Hepatocyte (in vitro differentiated cells): ENCODE measurements around the gene STEAP4. TPM values are rescaled to one million over a fixed set of nuclear protein-coding genes. Genes with fewer than 3 reads are reported as not detected.

Experiments
- DNase-seq: peaks from one replicate; pipeline ENCODE4 v3.0.0-alpha.2; 2016; ENCODE audit warnings: low spot score
- H2AFZ ChIP-seq: fragments of 200-600 bp; sonication (generic); 2 replicates; pipeline ENCODE4 v1.6.0; 2016; ENCODE audit warnings: antibody characterized with exemption, mild to moderate bottlenecking
- H3K27ac ChIP-seq: fragments of 200-600 bp; sonication (generic); 2 replicates; pipeline ENCODE4 v1.5.1; 2016; ENCODE audit warnings: mild to moderate bottlenecking
- H3K27me3 ChIP-seq: fragments of 200-600 bp; sonication (generic); 2 replicates; pipeline ENCODE4 v1.6.1; 2016
- H3K36me3 ChIP-seq: fragments of 200-600 bp; sonication (generic); replicated peaks from 2 replicates; pipeline ENCODE4 v1.5.1; 2016; ENCODE audit warnings: low read depth; ENCODE audit not compliant: insufficient read depth
- H3K4me1 ChIP-seq: fragments of 200-600 bp; sonication (generic); 2 replicates; pipeline ENCODE4 v1.5.1; 2016; ENCODE audit warnings: mild to moderate bottlenecking, moderate library complexity; ENCODE audit not compliant: insufficient read depth
- H3K4me2 ChIP-seq: fragments of 200-600 bp; sonication (generic); 2 replicates; pipeline ENCODE4 v1.6.0; 2016
- H3K4me3 ChIP-seq: fragments of 200-600 bp; sonication (generic); 2 replicates; pipeline ENCODE4 v1.5.1; 2016; ENCODE audit warnings: mild to moderate bottlenecking
- H3K79me2 ChIP-seq: fragments of 200-600 bp; sonication (generic); 2 replicates; pipeline ENCODE4 v1.6.0; 2017; ENCODE audit warnings: mild to moderate bottlenecking
- H3K9me2 ChIP-seq: fragments of 200-600 bp; sonication (generic); replicated peaks from 2 replicates; pipeline ENCODE4 v1.6.0; 2017; ENCODE audit warnings: mild to moderate bottlenecking; ENCODE audit not compliant: insufficient read depth
- H3K9me3 ChIP-seq: fragments of 200-600 bp; sonication (generic); 2 replicates; pipeline ENCODE4 v1.5.1; 2016; ENCODE audit warnings: low read depth, mild to moderate bottlenecking
- H4K20me1 ChIP-seq: fragments of 200-600 bp; sonication (generic); 2 replicates; pipeline ENCODE4 v1.6.0; 2016; ENCODE audit warnings: mild to moderate bottlenecking; ENCODE audit not compliant: insufficient read depth, poor library complexity, severe bottlenecking
- EZH2 ChIP-seq: fragments of 200-600 bp; sonication (generic); IDR thresholded peaks from 2 replicates; pipeline ENCODE4 v1.6.1; 2016; ENCODE audit warnings: antibody characterized with exemption, mild to moderate bottlenecking, borderline replicate concordance
- EZH2phosphoT487 ChIP-seq: fragments of 200-600 bp; sonication (generic); IDR thresholded peaks from one replicate; pipeline ENCODE4 v1.6.1; 2018; ENCODE audit warnings: antibody characterized with exemption, mild to moderate bottlenecking, low read depth, moderate library complexity; ENCODE audit not compliant: unreplicated experiment, severe bottlenecking
- WGBS: methylation state at CpG from one replicate; pipeline ENCODE4 v1.1.6; 2016; ENCODE audit warnings: low lambda C conversion rate; ENCODE audit errors: missing lambda C conversion rate; 5-methylcytosine and 5-hydroxymethylcytosine counted together
- polyA plus RNA-seq: library from polyadenylated mRNA; unstranded; fragments of >200 nt; fragmentation: Nextera tagmentation; extraction: Ambion mirVana; gene quantifications from 2 replicates; pipeline ENCODE4 v1.2.1, GENCODE V29; 2016
- total RNA-seq: library from RNA; depleted of rRNA; stranded (reverse); fragments of >200 nt; gene quantifications from 2 replicates; pipeline ENCODE4 v1.2.3, GENCODE V29; 2014
- TF ChIP-seq, protein P1 (sequence below): fragments of 200-600 bp; sonication (generic); IDR thresholded peaks from 2 replicates; pipeline ENCODE4 v1.5.1; 2016; ENCODE audit warnings: antibody characterized with exemption, mild to moderate bottlenecking; ENCODE audit not compliant: poor library complexity

Gene STEAP4
- total and polyA plus RNA-seq, 2 experiments from 2014 or later, result 1.1 TPM; not detected in 1

DNA sequence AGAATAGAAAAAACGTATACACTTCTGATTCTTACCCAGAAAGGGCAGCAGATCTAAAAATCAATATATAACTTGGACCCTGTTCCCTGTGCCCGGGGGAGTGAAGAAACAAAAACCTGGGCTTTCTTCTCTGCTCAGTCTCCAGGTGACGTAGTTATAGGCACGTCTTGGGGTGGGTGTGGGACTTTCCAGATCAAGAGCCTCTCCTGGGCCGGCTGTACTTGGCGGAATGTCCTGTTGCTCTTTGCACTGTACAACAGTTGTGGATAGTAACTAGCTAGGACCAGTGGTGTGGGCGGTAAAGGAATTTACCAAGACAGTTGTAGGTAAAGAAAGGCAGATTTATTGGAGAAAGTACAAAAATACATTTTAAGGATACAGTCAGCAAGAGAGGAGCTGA, 40.4 kb upstream of the STEAP4 start:
- 56% methylated on average over 7 of the region's 7 CpGs for WGBS
- no peak for TF ChIP-seq EZH2
- TF ChIP-seq EZH2phosphoT487, result no peak
- TF ChIP-seq, protein P1, sequence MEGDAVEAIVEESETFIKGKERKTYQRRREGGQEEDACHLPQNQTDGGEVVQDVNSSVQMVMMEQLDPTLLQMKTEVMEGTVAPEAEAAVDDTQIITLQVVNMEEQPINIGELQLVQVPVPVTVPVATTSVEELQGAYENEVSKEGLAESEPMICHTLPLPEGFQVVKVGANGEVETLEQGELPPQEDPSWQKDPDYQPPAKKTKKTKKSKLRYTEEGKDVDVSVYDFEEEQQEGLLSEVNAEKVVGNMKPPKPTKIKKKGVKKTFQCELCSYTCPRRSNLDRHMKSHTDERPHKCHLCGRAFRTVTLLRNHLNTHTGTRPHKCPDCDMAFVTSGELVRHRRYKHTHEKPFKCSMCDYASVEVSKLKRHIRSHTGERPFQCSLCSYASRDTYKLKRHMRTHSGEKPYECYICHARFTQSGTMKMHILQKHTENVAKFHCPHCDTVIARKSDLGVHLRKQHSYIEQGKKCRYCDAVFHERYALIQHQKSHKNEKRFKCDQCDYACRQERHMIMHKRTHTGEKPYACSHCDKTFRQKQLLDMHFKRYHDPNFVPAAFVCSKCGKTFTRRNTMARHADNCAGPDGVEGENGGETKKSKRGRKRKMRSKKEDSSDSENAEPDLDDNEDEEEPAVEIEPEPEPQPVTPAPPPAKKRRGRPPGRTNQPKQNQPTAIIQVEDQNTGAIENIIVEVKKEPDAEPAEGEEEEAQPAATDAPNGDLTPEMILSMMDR, result no peak

DNA sequence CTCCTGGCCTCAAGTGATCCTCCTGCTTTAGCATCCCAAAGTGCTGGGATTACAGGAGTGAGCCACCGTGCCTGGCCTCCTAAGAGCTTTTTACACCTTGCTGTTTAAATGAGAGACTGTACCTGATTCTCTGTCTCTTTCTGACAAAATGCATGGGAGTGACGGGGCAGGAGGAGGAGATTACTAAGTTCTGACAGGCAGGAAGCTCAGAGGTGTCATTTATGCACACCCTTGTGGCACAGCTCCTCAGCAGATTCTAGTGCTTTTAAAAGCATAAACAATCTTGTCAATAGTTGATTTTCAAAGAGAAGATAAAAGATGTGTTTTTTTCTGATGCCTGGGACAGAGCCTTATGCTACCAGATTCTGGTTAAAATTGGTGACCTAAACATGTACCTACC, 39.7 kb upstream of the STEAP4 start:
- DNase-seq, result no peak
- no peaks in the 10 kb centered on the region for H3K79me2 ChIP-seq
- no peak overlapping the region for H3K27ac ChIP-seq
- H3K27me3 ChIP-seq, result no peaks in the 10 kb centered on the region
- no peaks in the 10 kb centered on the region for H3K9me2 ChIP-seq
- peaks cover 4% of the 10 kb centered on the region for H3K4me1 ChIP-seq
- H2AFZ ChIP-seq, result no peak overlapping the region
- H3K36me3 ChIP-seq, result no peaks in the 10 kb centered on the region
- no peaks in the 10 kb centered on the region for H4K20me1 ChIP-seq
- H3K4me2 ChIP-seq, result no peak overlapping the region
- H3K4me3 ChIP-seq, result no peak overlapping the region
- WGBS, result 79% methylated on average over 2 of the region's 2 CpGs
- TF ChIP-seq, protein P1, result no peak
- TF ChIP-seq EZH2 (no peak), EZH2phosphoT487 (no peak)
- H3K9me3 ChIP-seq, result no peaks in the 10 kb centered on the region

More for the DNA sequence above, 40.4 kb upstream of the STEAP4 start:
- Histone ChIP-seq H4K20me1 (no peaks in the 10 kb centered on the region), H3K79me2 (no peaks in the 10 kb centered on the region), H3K27ac (no peak overlapping the region), H3K4me3 (no peak overlapping the region), H3K27me3 (no peaks in the 10 kb centered on the region), H3K9me2 (no peaks in the 10 kb centered on the region), H3K4me2 (no peak overlapping the region), H3K36me3 (no peaks in the 10 kb centered on the region), H3K9me3 (no peaks in the 10 kb centered on the region), H2AFZ (no peak overlapping the region), H3K4me1 (peaks cover 4% of the 10 kb centered on the region)
- DNase-seq, result peak; percentile 65

- Histone ChIP-seq H4K20me1 (no peaks in the 10 kb centered on the region), H3K4me1 (peaks cover 4% of the 10 kb centered on the region), H3K4me3 (no peak overlapping the region), H3K9me2 (no peaks in the 10 kb centered on the region), H3K27me3 (no peaks in the 10 kb centered on the region), H3K27ac (no peak overlapping the region), H3K4me2 (no peak overlapping the region), H3K9me3 (no peaks in the 10 kb centered on the region), H2AFZ (no peak overlapping the region), H3K36me3 (no peaks in the 10 kb centered on the region), H3K79me2 (no peaks in the 10 kb centered on the region)
- peak; percentile 76 for DNase-seq
- 27% methylated on average over 15 of the region's 15 CpGs for WGBS
- TF ChIP-seq, protein P1, result peak; percentile 79
- TF ChIP-seq EZH2, result no peak
Measured at GRCh38 chr7:88344956-88345832, 38.5 kb upstream of the STEAP4 start.
